COLO829 (cell line): Measurements from ENCODE around the gene NR2C2.

Experiments used
- DNase-seq: peaks from one replicate; pipeline ENCODE4 v3.0.0; 2012; ENCODE audit warnings: low spot score

NR2C2 gene

DNA sequence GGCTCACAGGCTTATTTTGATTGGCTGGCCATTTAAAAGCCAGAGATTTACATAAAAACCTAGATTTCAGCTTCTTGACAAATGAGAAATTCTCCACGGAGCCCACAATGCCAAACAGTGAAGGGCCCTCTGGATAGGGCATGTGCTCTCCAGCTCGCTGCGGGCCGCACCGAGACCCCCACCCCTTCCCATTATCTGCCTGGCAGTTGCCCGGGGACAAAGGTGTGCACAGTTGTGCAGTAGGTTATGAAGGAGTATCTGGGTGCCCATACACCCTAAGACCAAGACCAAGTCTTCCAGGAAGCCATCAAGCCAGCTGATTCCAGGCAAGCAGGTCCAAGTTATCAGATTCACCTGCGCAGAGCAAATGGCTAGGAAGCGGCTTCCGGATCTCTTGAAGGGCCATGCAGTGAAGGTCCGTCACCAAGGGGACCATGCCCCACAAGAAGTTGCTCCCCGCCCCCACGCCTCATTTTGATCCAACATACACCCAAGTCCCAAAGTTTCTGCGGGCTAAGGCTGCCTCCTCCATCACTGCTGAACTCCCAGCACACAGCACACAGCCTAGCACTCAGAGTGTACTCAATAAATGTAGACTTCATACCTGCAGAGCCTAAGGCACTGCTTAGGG is 116.4 kb downstream of the NR2C2 start:
- DNase-seq = no peak

DNA sequence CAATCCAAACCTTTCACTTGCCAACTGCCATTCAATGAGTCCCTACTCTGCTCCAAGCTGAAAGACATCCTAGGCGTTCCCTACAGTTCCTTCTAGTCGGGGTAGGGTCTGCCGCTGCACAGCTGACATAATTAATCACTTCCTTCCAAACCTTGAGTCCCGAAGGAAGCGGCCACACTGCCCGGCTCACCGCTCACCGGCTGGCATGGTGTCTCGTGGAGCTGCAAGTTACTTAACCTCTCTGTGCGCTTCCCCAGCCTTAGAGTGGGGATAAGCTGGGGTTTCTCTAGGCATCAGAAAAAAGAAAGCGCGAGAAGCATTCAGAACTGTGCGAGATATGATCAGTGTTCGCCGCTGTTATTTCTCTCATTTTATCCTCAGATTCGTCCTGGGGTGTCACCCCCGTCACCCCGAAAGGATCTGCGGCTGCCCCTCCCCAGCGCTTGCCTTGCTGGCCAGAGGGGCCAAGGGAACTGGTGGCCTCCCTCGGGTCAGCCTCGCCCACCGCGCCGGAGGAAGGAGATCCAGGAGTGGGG is 117.0 kb downstream of the NR2C2 start:
- DNase-seq = no peak

DNA sequence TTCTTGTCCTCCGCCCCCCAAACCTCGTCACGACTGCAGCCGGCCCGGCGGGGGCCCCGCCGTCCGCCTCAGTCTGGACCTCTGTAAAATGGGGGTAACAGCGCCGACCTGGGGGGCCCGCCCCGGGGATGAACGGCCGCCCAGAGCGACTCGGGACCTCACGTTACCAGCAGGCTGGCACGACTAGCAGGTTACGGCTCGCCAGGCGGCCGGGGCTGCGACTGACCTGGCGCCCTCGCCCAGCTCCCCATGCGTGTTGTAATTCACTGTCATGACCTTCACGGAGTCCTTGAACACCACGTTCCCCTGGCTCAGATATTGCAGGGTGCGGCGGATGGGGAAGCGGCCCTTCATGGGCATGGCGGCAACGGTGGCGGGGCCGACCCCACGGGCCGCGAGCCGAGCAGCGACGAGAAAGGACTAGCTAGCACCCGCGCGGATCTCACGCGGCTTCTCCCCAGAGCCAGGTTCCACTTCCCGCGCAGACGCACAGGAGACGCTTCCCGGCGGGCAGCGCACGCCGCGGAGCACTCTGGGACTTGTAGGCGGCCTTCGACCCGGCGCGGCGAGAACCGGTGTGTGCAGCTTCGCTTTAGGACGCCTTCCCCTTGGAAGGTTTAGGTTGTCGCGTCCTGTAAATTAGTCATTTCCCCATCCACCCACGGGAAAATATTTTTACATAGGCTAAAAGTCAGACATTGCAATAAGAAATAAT is 117.6 kb downstream of the NR2C2 start, which contains the start of gene MRPS25:
Gene MRPS25 (minus strand): TSS at position 481 of the 715 bp plus-strand sequence. CDS start 121 bp downstream, at position 360.
- DNase-seq = peak; percentile 81

DNA sequence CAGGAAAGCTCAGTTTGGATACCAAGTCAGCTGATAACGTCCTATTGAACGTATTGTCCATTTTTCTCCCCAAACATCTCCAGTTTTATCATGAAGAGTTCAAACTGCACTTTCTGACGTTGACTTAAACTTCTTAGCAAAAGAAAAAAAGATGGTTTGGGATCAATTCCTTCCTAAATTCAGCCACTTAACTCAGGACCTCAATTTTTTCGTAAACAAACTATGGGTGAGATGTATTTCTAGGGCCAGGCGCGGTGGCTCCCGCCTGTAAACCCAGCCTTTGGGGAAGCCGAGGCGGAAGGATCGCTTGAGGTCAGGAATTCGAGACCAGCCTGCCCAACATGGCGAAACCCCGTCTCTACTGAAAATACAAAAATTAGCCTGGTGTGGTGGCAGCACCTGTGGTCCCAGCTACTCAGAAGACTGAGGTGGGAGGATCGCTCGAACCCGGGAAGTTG is 118.2 kb downstream of the NR2C2 start:
- no peak for DNase-seq

DNA sequence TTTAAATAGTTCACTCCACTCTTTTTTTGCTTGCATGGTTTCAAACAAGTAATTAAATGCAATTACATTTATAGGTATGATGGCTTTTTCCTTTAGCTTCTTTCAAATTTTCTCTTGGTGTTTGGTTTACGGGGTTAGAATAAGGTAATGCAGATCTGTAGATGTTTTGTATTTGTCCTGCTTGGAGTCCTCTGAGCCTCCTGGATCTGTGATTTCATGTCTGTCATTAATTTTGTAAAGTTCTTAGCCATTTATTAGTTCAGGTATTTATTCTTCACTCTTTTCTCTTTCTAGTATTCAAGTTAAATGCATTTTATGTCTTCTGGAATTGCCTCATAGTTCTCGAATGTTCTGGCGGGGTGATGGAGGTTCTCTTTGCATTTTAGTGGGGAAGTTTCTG is 119.1 kb downstream of the NR2C2 start:
- no peak for DNase-seq

DNA sequence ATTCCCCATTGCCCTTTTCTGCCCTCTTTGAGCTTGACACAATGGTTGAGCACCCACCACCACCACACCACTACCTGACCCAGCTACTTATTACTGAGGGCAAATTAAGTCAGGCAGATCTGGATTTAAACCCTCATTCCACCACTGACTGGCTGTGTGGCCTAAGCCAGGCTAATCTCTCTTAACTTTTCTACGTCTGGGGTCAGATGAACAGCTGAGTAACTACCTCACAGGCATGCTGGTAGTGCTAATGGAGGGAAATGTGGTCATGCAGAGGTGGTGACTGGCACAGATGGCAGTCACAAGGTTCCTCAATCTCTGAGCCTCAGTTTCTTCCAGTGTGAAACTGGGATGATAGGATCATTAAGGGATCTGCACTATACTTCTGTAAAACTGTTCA is 122.1 kb downstream of the NR2C2 start:
- DNase-seq = no peak

DNA sequence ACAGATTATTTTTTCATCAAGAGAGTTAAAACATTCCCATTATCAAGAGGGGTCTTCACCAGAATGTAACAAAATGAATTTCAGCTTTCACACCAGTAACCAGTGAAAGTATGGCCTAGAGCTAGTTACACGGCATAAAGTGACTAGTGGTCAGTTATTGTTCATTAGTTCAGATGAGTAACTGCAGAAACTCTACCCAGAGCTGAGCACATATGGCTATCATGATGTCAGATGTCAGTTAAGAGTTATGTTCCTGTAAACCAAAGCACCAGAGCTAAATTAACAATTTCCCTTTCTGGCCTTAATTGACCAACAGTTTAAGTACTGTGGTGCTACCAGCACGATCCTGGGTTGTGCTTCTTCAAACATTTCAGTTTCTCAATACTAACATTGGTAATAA is 124.3 kb downstream of the NR2C2 start:
- no peak for DNase-seq

DNA sequence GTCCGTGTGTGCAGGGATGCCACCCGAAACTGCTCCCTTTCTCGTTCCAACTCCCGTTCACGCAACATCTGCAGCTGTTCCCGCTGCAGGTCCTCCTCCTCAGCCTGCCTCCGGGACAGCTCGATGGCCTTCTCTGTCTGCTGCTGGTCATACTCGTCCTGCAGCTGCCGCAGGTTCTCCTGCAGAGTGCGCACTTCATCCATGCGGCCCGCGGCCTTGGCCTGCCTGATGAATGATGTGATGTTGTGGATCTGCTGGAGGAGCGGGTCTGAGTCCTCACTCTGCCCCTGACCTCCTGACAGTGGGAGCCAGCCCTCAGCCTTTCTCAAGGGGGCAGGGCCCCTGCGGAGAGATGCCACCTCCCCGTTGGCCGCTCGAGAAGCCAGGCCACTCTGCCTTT is 127.1 kb downstream of the NR2C2 start:
- no peak for DNase-seq

DNA sequence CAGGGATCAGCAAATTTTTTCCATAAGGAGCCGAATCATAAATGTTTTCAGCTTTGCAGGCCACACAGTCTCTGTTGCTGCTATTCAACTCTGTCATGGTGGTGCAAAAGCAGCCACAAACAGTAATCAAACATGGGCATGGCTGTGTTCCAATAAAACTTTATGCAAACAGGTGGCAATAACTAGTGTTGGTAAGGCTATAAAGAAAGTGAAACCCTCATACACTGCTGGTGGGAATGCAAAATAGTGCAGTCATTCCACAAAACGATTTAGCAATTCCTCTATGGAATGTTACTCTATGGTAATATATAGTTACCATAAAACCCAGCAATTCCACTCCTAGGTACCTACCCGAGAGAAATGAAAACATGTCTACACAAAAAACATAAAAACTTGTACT is 131.7 kb downstream of the NR2C2 start:
- no peak for DNase-seq

DNA sequence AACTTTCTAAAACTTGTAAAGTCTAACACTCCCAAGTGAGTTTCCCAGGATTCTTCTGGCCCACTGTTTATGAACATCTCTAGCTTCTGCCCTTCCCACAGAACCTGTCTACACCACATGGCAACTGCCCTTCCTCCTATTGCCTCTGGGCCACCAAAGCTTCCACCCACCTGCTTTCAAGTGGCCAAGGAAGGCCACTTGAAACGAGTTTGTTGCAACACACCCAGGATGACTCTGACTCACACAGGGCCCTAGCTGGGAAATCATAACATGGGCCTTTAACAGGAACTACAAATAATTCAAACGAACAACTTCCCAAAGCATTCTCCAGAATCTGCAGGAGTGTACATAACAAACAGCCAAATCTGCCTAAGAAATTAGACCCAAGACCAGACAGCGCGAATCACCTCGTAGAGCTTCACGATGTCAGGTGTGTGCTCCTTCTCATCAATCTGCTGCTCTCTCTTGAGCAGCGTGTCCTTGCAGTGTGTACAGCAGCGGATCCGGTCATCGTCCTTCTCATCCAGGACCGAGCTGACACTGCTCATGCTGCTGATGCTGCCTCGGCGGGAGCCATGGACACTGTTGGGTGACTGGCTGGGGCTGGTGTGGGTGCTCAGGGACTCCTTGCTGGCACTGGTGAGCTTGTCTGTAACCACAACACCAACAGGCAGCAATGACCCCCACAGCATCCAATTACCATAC is 134.7 kb downstream of the NR2C2 start:
- DNase-seq = no peak

DNA sequence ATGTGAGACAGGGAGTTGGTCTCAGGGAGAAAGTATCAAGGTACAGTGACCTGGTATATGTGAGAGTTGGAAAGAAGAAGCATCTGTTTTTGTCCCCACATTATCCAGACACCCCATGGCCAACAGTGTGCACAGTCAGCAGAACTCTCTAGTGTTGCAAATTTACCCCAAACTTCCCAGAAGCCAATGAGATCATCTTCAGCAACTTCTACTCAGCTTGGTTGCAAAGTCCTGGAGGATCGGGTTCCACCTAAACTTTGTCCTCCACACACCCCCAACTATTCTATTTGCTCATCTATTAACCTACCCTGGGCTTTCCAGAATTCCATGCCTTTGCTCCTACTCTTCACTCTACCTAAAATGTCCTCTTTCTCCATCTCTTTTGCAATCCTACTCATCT is 135.9 kb downstream of the NR2C2 start:
- no peak for DNase-seq

DNA sequence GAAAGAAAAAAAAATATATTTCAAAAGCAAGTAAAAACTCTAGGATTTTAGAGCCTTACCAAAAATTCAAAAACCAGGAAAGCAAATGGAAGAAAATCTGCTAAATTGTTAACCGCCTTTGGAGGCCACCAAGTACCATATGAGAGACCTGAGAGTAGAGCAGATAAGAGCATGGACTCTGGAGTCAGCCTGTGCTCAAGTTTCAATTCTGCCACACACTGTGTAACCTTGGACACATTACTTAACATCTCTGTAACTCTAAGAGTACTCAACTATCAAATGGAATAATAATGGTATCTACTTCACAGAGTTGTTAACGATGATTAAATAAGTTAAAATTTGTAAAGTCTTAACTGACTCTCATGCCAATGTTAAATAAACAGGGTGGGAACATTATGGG is 138.9 kb downstream of the NR2C2 start:
- no peak for DNase-seq

DNA sequence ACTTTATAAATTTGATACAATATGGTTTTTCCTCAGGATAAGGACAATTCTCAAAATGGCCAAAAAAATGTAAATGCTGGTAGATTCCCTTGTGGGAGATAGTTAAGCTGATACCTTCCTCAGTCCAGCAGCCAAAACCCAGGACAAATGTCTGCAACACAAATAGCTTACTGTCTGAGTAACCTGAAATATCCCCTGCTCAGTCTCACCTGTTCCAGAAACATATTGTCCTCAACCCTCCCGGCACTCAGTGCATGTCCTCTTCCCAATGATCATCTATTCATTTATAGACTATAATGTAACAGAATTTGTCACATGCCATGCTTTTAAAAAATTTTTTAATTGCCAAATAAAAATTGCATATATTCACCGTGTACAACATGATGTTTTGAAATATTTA is 139.3 kb downstream of the NR2C2 start:
- no peak for DNase-seq

DNA sequence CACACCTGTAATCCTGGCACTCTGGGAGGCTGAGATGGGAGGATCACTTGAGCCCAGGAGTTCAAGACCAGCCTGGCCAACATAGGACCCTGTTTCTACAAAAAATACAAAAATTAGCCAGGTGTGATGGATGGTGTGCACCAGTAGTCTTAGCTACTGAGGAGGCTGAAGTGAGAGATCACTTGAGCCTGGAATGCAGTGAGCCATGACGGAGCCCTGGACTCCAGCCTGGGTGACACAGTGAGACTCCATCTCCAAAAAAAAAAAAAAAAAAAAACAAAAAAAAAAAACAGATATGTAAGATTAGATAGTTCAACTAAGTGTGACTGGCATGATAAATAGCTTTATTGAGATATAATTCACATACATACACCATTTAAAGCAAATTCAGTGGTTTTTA is 141.8 kb downstream of the NR2C2 start:
- DNase-seq = no peak

DNA sequence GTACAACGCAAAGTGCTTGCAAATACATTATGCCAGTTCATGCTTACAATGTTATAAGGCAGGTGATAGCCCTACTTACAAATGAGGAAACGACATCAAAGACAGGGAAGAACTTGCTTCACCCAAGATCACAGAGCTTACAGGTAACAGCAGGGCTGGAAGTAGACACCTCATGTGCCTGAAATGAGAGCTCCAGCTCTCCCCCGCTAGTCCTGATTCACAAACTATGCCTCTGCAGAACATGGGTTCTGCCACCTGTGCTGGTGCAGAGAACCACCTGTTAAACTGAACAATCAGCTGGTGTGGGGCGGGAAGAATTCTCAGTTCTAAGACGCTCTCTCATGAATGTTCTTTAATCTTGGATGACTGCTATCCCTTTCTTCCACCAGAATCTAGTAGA is 144.2 kb downstream of the NR2C2 start:
- no peak for DNase-seq

DNA sequence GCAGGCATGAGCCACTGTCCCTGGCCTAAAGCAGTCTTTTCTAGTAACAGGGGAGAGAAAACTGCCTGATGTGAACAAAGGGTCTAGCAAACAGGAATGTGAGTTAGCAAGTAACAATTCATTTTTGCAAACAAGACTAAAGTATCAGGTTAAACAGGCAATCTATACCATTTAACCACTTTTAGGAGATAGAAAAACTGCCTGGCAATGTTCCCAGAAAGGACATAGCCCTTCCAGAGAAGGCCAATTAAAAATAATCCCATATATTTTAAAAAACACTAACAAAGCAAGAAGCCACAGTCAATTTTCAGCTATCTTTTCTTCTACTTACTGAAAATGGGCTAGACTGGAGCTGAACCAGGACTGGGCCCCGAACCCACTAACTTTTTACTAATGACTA is 145.3 kb downstream of the NR2C2 start:
- DNase-seq = no peak

DNA sequence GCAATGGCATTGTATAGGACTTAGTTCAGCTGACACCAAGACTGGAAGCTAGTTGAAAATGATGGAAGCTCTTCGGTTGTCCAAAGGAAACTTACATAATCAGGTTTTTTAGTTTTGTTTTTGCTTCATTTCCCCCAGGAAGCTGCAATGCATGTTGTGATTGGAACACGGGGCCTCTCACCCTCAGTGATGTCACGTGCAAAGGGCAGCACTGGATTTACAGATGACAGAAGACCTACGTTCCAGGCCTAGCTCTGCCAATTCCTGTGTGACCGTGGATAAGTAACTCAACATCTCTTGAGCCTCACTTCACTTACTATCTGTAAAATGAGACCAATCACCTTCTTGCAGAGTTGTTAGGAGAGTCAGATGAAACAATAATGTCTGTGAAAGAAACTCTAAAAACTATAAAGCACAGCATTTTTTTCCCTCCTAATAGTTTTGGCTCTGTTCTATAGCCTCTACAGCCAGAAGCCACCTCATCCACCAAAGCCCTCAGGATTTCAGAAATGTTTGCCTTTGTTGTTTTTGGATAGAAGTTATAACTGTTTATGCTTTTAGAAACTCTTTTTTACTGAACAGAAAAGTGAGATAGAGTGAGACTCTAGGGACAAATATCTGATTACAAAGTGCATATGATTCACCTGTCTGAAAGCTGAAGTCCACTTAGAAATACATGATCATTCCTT is 146.9 kb downstream of the NR2C2 start:
- DNase-seq = no peak

DNA sequence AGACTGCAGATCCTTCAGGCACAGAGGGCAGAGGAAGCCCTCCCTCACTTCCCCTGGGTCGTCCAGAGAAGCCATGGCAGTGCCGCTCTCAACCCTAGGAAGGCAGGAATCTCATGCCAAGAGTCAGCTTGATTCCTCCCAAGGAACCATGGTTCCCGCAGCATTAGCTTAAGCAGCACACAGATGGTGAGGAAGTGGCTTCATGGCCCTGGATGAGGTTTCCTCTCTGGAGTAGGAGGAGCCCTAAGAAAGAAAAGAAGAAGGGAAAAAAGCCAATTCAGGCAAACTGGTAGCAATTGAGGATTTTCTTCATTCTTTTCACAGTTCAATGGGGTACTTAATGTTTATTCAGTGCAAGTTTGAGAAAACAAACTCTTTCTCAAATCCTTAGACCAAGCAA is 148.7 kb downstream of the NR2C2 start:
- DNase-seq = no peak

DNA sequence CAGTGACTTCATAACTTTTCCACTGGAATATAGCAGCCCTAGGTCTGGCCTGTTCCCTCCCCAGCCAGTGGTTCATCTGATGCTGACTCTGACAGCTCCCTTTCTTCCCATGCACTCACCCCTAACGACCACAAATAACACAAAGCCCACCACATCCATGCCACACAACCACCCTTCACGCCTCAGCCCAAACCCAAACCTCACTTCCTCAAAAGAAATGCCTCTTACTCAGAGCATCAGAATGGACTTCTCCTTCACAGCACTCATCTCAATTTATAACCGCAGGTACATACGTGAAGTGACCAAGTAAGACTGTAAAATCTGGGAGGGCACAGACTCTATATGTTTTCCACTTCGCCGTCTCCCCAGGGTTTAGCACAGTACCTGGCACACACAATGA is 150.5 kb downstream of the NR2C2 start:
- no peak for DNase-seq
